DMS153 treated with DMSO at 0.1 percent for 48 hours (cell line): ENCODE results near the gene PPP6R2.

ENCODE experiments used
- DNase-seq: peaks from one replicate; lab custom pipeline; 2025; ENCODE audit not compliant: unreplicated experiment; lab: John Stamatoyannopoulos, UW

The PPP6R2 gene

GRCh38 chr22:50464451-50464850, 121.3 kb downstream of the PPP6R2 start:
- no peak for DNase-seq

GRCh38 chr22:50465066-50465930, 122.2 kb downstream of the PPP6R2 start:
- no peak for DNase-seq

GRCh38 chr22:50467341-50467740, 124.2 kb downstream of the PPP6R2 start:
- DNase-seq, result no peak

GRCh38 chr22:50467773-50468440, 124.8 kb downstream of the PPP6R2 start:
- DNase-seq, result no peak

GRCh38 chr22:50468626-50469025, 125.5 kb downstream of the PPP6R2 start:
- DNase-seq, result no peak

GRCh38 chr22:50469377-50470305, 126.5 kb downstream of the PPP6R2 start:
- peak; percentile 59 for DNase-seq

- DNase-seq, result no peak
Observed at GRCh38 chr22:50470491-50470890, 127.4 kb downstream of the PPP6R2 start.

- no peak for DNase-seq
Observed at GRCh38 chr22:50471197-50471847, 128.2 kb downstream of the PPP6R2 start.

GRCh38 chr22:50471962-50472361, 128.8 kb downstream of the PPP6R2 start:
- no peak for DNase-seq

- no peak for DNase-seq
Observed at GRCh38 chr22:50473088-50473487, 130.0 kb downstream of the PPP6R2 start.

- no peak for DNase-seq
Observed at GRCh38 chr22:50473855-50474671, 130.9 kb downstream of the PPP6R2 start.

GRCh38 chr22:50474710-50475651, 131.9 kb downstream of the PPP6R2 start, which contains the start of gene SBF1:
TSS of gene SBF1 (minus strand) at chr22:50475035. CDS start at chr22:50474840, 195 bp downstream.
- DNase-seq, result peak; percentile 72

- DNase-seq, result no peak
Observed at GRCh38 chr22:50475652-50476002, 132.5 kb downstream of the PPP6R2 start.

GRCh38 chr22:50476868-50477267, 133.7 kb downstream of the PPP6R2 start:
- DNase-seq, result no peak

GRCh38 chr22:50477923-50478322, 134.8 kb downstream of the PPP6R2 start:
- DNase-seq, result no peak

GRCh38 chr22:50479721-50480120, 136.6 kb downstream of the PPP6R2 start:
- DNase-seq, result no peak

GRCh38 chr22:50481045-50481439, 137.9 kb downstream of the PPP6R2 start:
- DNase-seq, result no peak

- DNase-seq, result no peak
Observed at GRCh38 chr22:50481440-50482106, 138.4 kb downstream of the PPP6R2 start, which contains the start of gene ADM2. TSS of gene ADM2 (plus strand) at chr22:50481543. CDS start at chr22:50481848, 305 bp downstream.
